ENCODE data around the gene PAWR. TPM values are rescaled to one million over a fixed set of nuclear protein-coding genes. Genes with fewer than 3 reads are reported as not detected.

The PAWR gene
- total and polyA plus RNA-seq, 2 of the 13 experiments (the other 11 are each of a cell fraction or from before 2014, with no cell fraction given): 29.1 to 36.1 TPM

DNA sequence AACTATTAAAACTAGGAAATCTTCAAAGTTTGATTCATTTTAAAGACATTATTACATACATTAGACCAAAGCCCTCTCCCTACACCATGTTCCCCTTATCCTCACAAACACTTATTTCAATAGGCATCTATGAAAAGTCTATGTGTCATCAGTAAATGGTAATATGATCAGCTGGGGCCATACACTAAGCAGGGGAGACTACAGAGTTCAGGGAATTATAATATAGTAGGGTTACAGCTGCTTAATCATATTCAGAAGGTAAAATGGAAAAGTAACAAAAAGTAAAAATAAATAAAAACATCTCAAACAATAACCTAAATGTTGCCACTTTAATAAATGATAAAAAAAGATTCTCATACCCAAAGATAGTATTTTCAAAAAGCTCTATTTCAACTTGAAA, 29.1 kb downstream of the PAWR start (continued):
- TF ChIP-seq, protein P1, sequence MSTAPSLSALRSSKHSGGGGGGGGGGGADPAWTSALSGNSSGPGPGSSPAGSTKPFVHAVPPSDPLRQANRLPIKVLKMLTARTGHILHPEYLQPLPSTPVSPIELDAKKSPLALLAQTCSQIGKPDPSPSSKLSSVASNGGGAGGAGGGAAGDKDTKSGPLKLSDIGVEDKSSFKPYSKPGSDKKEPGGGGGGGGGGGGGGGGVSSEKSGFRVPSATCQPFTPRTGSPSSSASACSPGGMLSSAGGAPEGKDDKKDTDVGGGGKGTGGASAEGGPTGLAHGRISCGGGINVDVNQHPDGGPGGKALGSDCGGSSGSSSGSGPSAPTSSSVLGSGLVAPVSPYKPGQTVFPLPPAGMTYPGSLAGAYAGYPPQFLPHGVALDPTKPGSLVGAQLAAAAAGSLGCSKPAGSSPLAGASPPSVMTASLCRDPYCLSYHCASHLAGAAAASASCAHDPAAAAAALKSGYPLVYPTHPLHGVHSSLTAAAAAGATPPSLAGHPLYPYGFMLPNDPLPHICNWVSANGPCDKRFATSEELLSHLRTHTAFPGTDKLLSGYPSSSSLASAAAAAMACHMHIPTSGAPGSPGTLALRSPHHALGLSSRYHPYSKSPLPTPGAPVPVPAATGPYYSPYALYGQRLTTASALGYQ (CRISPR knock-in tag; IDR thresholded peaks at IDR 0.05): no peak
- TF ChIP-seq EEA1 (CRISPR knock-in tag; IDR thresholded peaks at IDR 0.05; ENCODE audit: borderline replicate concordance) (no peak), PITX1 (CRISPR knock-in tag; IDR thresholded peaks at IDR 0.05) (no peak), ZNF329 (CRISPR knock-in tag; IDR thresholded peaks at IDR 0.05; ENCODE audit: low read depth) (no peak), PLRG1 (conservative IDR thresholded peaks at IDR 0.05) (no peak), ZNF678 (CRISPR knock-in tag; IDR thresholded peaks at IDR 0.05) (no peak), RXRA (CRISPR knock-in tag; IDR thresholded peaks at IDR 0.05) (no peak), ZNF672 (CRISPR knock-in tag; IDR thresholded peaks at IDR 0.05) (no peak), WIZ (CRISPR knock-in tag; IDR thresholded peaks at IDR 0.05) (no peak), ZNF775 (CRISPR knock-in tag; IDR thresholded peaks at IDR 0.05; ENCODE audit: borderline replicate concordance) (no peak), ARNT2 (CRISPR knock-in tag; IDR thresholded peaks at IDR 0.05; ENCODE audit: low read depth) (no peak)

DNA sequence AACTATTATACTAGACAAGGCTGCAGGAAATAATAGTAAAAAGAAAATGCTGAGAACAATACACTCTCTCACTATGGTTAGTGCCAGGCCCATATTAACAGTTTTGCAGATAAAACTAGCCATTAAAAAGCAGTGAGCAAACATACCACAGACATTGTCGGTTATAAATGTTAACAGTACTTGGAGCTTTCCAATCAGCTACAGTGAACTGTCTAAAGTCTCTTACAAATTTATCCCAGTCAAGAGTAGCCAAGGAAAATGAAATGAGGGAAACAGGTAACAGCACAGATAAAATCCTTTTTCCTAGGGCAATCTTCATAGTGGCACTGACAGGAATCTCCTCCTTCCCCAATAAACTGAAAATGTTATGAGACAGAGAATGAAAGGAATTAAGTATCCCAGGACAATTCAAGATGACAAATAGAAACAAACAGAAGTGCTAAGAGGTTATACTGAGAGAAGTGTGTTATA, 30.8 kb downstream of the PAWR start:
- Histone ChIP-seq H3K9ac (ENCODE audit: insufficient read depth, low read depth, low read length) (no peak overlapping the region), H3K4me2 (ENCODE audit: low read depth, low read length) (no peak overlapping the region), H4K20me1 (ENCODE audit: insufficient read depth, low read length) (peaks cover 49% of the 10 kb centered on the region), H3K4me3 (replicated peaks in 1 of 3; ENCODE audit: insufficient read depth in 1 of 3, low read depth in 2 of 3, low read length in 3 of 3) (no peak overlapping the region), H3K27me3 (ENCODE audit: control insufficient read depth in 1 of 2, insufficient read depth in 2 of 2, low read length in 2 of 2) (no peaks in the 10 kb centered on the region), H3K36me3 (replicated peaks in 1 of 2; ENCODE audit: control insufficient read depth in 1 of 2, insufficient read depth in 2 of 2, low read length in 2 of 2) (peaks cover 1 to 16% of the 10 kb centered on the region in 2 experiments; a peak in 3 of 5 replicates), H3K79me2 (ENCODE audit: insufficient read depth, low read length) (peaks cover 88% of the 10 kb centered on the region), H3K4me1 (ENCODE audit: insufficient read depth, low read length) (peaks cover 32% of the 10 kb centered on the region), H2AFZ (ENCODE audit: low read length) (no peak overlapping the region), H3K9me3 (ENCODE audit: low read length) (no peaks in the 10 kb centered on the region), H3K27ac (ENCODE audit: extremely low read length, insufficient read depth, low read length) (peak overlapping the region; percentile 16)
- 25% methylated on average over 1 of the region's 1 CpG for WGBS (ENCODE audit: low lambda C conversion rate)
- ChIA-PET POLR2A (no interaction called here), CTCF (ENCODE audit: low intra/inter-chr PET ratio, low total read pairs) (no interaction called here)
- intact Hi-C loops (cut with micrococcal nuclease; ENCODE audit: unreplicated experiment): no loop called here
- DNase-seq (ENCODE audit: low spot score) (no peak), FAIRE-seq (no peak), ATAC-seq (no peak)
- TSS peak; percentile 16 for BruUV-seq (replicated peaks)
- in situ Hi-C loops (cut with HindIII; ENCODE audit: extremely low pct_ligation_motif_present, low pct_unique_long_range_greater_than_20kb): no loop called here
- no peak for TF ChIP-seq ONECUT2 (CRISPR knock-in tag; IDR thresholded peaks at IDR 0.05)
- no peak for TF ChIP-seq KAT7 (CRISPR knock-in tag; IDR thresholded peaks at IDR 0.05; ENCODE audit: borderline replicate concordance)
- no peak for TF ChIP-seq MZF1 (CRISPR knock-in tag; IDR thresholded peaks at IDR 0.05; ENCODE audit: borderline replicate concordance)
- no peak for TF ChIP-seq ZNF674 (CRISPR knock-in tag; IDR thresholded peaks at IDR 0.05; ENCODE audit: low read depth)
- no peak for TF ChIP-seq ELF4 (CRISPR knock-in tag; IDR thresholded peaks at IDR 0.05; ENCODE audit: borderline replicate concordance)
- TF ChIP-seq, protein P2, sequence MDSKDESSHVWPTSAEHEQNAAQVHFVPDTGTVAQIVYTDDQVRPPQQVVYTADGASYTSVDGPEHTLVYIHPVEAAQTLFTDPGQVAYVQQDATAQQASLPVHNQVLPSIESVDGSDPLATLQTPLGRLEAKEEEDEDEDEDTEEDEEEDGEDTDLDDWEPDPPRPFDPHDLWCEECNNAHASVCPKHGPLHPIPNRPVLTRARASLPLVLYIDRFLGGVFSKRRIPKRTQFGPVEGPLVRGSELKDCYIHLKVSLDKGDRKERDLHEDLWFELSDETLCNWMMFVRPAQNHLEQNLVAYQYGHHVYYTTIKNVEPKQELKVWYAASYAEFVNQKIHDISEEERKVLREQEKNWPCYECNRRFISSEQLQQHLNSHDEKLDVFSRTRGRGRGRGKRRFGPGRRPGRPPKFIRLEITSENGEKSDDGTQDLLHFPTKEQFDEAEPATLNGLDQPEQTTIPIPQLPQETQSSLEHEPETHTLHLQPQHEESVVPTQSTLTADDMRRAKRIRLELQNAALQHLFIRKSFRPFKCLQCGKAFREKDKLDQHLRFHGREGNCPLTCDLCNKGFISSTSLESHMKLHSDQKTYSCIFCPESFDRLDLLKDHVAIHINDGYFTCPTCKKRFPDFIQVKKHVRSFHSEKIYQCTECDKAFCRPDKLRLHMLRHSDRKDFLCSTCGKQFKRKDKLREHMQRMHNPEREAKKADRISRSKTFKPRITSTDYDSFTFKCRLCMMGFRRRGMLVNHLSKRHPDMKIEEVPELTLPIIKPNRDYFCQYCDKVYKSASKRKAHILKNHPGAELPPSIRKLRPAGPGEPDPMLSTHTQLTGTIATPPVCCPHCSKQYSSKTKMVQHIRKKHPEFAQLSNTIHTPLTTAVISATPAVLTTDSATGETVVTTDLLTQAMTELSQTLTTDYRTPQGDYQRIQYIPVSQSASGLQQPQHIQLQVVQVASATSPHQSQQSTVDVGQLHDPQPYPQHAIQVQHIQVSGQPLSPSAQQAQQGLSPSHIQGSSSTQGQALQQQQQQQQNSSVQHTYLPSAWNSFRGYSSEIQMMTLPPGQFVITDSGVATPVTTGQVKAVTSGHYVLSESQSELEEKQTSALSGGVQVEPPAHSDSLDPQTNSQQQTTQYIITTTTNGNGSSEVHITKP (CRISPR knock-in tag; IDR thresholded peaks at IDR 0.05; ENCODE audit: low read depth): no peak
- no peak for TF ChIP-seq ARID2 (CRISPR knock-in tag; IDR thresholded peaks at IDR 0.05; ENCODE audit: borderline replicate concordance)
- TF ChIP-seq ZSCAN20 (CRISPR knock-in tag; IDR thresholded peaks at IDR 0.05; ENCODE audit: borderline replicate concordance): no peak
- TF ChIP-seq KDM4B (CRISPR knock-in tag; IDR thresholded peaks at IDR 0.05): no peak
- no peak for TF ChIP-seq REL (CRISPR knock-in tag; conservative IDR thresholded peaks at IDR 0.05)
